Measurements from ENCODE around the gene SLC45A1.

The SLC45A1 gene

DNA sequence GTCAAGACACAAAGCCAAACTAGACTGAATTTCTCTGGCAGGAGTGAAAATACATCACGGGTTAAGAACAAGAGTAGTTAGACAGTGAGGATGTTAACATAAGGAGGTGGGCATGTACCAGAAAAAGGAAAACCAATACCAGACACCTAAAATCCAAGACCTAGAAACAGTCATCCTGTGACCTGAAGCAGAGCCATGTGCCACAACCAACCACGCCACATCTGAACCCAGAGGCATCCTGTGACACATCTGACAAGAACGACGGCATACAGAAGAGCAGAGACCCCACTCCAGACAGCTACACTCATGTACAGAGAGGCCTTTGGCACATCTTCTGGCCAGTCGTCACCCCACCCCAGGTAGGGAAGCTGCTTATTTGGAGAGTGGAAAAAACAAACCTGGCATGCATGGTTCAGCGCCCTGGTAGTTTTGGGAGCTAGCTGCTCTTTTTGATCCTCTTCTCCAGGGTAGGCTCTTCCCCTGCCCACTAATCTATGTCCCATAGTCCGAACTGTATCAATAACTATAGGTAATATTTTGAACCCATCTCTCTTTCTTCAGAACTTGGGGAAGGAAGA is 72.1 kb downstream of the SLC45A1 start:
- no peak for DNase-seq

GRCh38 chr1:8390707-8391106 is 72.8 kb downstream of the SLC45A1 start:
- DNase-seq = no peak

- DNase-seq = no peak
Observed at GRCh38 chr1:8392522-8392921, 74.6 kb downstream of the SLC45A1 start.

Data from right kidney (tissue), 1 donor.